ENCODE measurements around the gene ZC2HC1B. TPM values are rescaled to one million over a fixed set of nuclear protein-coding genes. Genes with fewer than 3 reads are reported as not detected.

Gene ZC2HC1B
- total and polyA plus RNA-seq, 9 donors = 0.50 TPM; not detected in 8

- intact Hi-C loops (cut with DNase I) = no loop called here
- TF ChIP-seq, protein P1, sequence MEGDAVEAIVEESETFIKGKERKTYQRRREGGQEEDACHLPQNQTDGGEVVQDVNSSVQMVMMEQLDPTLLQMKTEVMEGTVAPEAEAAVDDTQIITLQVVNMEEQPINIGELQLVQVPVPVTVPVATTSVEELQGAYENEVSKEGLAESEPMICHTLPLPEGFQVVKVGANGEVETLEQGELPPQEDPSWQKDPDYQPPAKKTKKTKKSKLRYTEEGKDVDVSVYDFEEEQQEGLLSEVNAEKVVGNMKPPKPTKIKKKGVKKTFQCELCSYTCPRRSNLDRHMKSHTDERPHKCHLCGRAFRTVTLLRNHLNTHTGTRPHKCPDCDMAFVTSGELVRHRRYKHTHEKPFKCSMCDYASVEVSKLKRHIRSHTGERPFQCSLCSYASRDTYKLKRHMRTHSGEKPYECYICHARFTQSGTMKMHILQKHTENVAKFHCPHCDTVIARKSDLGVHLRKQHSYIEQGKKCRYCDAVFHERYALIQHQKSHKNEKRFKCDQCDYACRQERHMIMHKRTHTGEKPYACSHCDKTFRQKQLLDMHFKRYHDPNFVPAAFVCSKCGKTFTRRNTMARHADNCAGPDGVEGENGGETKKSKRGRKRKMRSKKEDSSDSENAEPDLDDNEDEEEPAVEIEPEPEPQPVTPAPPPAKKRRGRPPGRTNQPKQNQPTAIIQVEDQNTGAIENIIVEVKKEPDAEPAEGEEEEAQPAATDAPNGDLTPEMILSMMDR (IDR thresholded peaks at IDR 0.05) = no peak
- TF ChIP-seq EP300 (IDR thresholded peaks at IDR 0.05) (no peak), POLR2A (IDR thresholded peaks at IDR 0.05) (no peak)
Measured at GRCh38 chr6:143982968-143983367, 118.7 kb downstream of the ZC2HC1B start.

DNA sequence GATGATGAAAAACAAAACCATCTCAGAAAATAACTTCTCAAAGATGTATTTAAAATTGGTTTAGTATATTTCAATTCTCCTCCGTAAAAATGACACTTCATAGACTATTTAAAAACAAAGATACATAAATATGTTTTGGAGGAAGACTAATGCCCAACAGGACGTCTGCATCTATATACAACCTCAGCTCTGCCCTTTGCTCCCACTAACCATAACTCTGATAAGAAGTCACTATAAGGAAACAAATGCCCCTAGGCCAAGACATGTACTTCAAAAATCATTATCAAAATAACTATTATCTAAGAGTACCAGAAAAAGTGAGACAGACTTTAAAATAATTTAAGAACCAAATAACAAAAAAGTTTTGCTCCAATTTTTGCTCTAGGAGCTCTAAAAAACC lies 120.4 kb downstream of the ZC2HC1B start:
- Histone ChIP-seq H3K36me3 (no peaks in the 10 kb centered on the region), H3K27ac (no peak overlapping the region), H3K4me3 (no peak overlapping the region), H3K4me1 (ENCODE audit: insufficient read depth) (no peaks in the 10 kb centered on the region), H3K9me3 (no peaks in the 10 kb centered on the region), H3K27me3 (no peaks in the 10 kb centered on the region)
- TF ChIP-seq EP300 (IDR thresholded peaks at IDR 0.05) (no peak), POLR2A (IDR thresholded peaks at IDR 0.05) (no peak)
- TF ChIP-seq, protein P1 (IDR thresholded peaks at IDR 0.05) = no peak
- DNase-seq = no peak
- intact Hi-C loops (cut with DNase I) = no loop called here
- WGBS, 3 donors = 44 to 60% (median 59%) methylated on average over 2 of the region's 2 CpGs

More at GRCh38 chr6:143982968-143983367, 118.7 kb downstream of the ZC2HC1B start:
- DNase-seq = no peak
- Histone ChIP-seq H3K27me3 (no peaks in the 10 kb centered on the region), H3K36me3 (no peaks in the 10 kb centered on the region), H3K4me3 (no peak overlapping the region), H3K4me1 (ENCODE audit: insufficient read depth) (no peaks in the 10 kb centered on the region), H3K27ac (no peak overlapping the region), H3K9me3 (no peaks in the 10 kb centered on the region)
- 61 to 70% (median 70%) methylated on average over 2 of the region's 2 CpGs for WGBS, 3 donors

DNA sequence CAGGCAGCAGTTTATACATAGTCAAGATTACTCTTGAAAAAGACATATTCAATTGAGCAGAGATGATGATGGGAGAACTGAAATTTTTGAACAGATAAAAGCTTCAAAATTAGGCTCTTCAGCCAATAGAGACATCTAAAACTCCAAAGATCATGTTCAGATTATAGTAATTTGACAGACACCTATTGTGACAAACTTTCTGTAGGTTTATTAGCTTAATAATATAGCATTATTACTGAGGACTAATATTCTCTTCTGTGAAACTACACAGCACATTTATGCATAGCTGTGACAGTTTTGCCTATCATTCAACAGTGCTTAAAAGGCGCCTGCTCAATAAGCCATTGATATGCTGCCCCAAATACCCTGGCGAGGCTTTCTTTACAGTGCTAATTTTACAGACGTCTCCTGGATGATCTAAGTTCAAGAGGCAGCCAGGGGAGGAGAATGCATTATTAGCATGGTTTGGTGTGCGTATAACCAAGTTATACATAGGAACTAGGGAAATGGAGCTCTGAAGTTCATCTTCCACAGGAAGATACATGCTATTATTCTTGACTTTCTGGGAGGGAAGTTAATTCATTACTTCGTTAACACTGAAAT lies 122.3 kb downstream of the ZC2HC1B start:
- Histone ChIP-seq H3K9me3 (no peaks in the 10 kb centered on the region), H3K4me1 (ENCODE audit: insufficient read depth) (no peaks in the 10 kb centered on the region), H3K27me3 (no peaks in the 10 kb centered on the region), H3K27ac (no peak overlapping the region), H3K36me3 (no peaks in the 10 kb centered on the region), H3K4me3 (no peak overlapping the region)
- DNase-seq = no peak
- TF ChIP-seq POLR2A (IDR thresholded peaks at IDR 0.05) (no peak), EP300 (IDR thresholded peaks at IDR 0.05) (no peak)
- TF ChIP-seq, protein P1 (IDR thresholded peaks at IDR 0.05) = no peak
- intact Hi-C loops (cut with DNase I) = no loop called here
- WGBS, 3 donors = 91 to 92% (median 91%) methylated on average over 5 of the region's 5 CpGs

Small RNA genes within 50 kb of the gene (small RNA-seq; reads per million reads assigned to genes)
- not detected for gene ZC2HC1B

Other genes with a start within 250 kb of the ZC2HC1B start
- gene PHACTR2, start 186.5 kb upstream of the ZC2HC1B start, total RNA-seq = 10 to 100 TPM; 29.0 to 76.2 (median 47.9) TPM
- gene PHACTR2, start 186.5 kb upstream of the ZC2HC1B start, polyA plus RNA-seq = 10 to 100 TPM in 1 of 2 donors, 1 to 10 TPM in 1; 9.8 to 21.4 TPM
- 10 to 100 TPM; 11.0 to 36.3 (median 20.4) TPM for gene LTV1, start 21.1 kb upstream of the ZC2HC1B start, total RNA-seq
- 10 to 100 TPM; 17.4 to 21.7 TPM for gene LTV1, start 21.1 kb upstream of the ZC2HC1B start, polyA plus RNA-seq
- 10 to 100 TPM; 19.0 to 53.4 (median 32.1) TPM for gene PLAGL1, start 143.8 kb downstream of the ZC2HC1B start, total RNA-seq
- gene PLAGL1, start 143.8 kb downstream of the ZC2HC1B start, polyA plus RNA-seq = 10 to 100 TPM; 17.8 to 32.2 TPM
- gene SF3B5, start 231.1 kb downstream of the ZC2HC1B start, total RNA-seq = 100 to 1,000 TPM in 6 of 7 donors, 10 to 100 TPM in 1; 86.8 to 151 (median 117) TPM
- 100 to 1,000 TPM in 1 of 2 donors, 10 to 100 TPM in 1; 27.9 to 135 TPM for gene SF3B5, start 231.1 kb downstream of the ZC2HC1B start, polyA plus RNA-seq